ENCODE measurements around the gene ZNF384.

- no peak for TF ChIP-seq CTCF (IDR thresholded peaks at IDR 0.05; ENCODE audit: insufficient read depth, low read depth, low read length)
- no peak for TF ChIP-seq EZH2 (IDR thresholded peaks at IDR 0.05; ENCODE audit: insufficient read depth, low read length)
Measured at GRCh38 chr12:6724409-6724797, 35.2 kb upstream of the ZNF384 start.

Data from astrocyte (in vitro differentiated cells and primary cell).